ENCODE measurements around the gene UPF2.

DNA sequence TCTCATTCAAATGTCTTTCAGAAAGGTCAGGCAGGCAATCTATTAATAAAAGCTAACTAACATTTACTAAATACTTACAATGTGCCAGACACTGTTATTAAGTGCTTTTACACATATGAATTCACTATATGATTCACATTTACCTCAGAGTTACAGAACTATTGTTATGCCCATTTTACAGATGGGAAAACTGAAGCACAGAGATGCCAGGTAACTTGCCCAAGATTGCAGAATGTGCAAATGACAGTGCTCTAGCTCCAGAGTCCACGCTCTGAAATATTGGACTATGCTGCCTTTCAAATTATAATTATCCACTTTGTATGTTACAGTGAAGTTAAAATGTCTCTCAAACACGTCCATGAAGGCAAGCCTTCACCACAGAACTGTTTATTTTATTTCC lies 22.0 kb downstream of the UPF2 start:
- TF ChIP-seq, protein P1, sequence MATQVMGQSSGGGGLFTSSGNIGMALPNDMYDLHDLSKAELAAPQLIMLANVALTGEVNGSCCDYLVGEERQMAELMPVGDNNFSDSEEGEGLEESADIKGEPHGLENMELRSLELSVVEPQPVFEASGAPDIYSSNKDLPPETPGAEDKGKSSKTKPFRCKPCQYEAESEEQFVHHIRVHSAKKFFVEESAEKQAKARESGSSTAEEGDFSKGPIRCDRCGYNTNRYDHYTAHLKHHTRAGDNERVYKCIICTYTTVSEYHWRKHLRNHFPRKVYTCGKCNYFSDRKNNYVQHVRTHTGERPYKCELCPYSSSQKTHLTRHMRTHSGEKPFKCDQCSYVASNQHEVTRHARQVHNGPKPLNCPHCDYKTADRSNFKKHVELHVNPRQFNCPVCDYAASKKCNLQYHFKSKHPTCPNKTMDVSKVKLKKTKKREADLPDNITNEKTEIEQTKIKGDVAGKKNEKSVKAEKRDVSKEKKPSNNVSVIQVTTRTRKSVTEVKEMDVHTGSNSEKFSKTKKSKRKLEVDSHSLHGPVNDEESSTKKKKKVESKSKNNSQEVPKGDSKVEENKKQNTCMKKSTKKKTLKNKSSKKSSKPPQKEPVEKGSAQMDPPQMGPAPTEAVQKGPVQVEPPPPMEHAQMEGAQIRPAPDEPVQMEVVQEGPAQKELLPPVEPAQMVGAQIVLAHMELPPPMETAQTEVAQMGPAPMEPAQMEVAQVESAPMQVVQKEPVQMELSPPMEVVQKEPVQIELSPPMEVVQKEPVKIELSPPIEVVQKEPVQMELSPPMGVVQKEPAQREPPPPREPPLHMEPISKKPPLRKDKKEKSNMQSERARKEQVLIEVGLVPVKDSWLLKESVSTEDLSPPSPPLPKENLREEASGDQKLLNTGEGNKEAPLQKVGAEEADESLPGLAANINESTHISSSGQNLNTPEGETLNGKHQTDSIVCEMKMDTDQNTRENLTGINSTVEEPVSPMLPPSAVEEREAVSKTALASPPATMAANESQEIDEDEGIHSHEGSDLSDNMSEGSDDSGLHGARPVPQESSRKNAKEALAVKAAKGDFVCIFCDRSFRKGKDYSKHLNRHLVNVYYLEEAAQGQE (IDR thresholded peaks at IDR 0.05; ENCODE audit: insufficient read depth in 1 of 2, low read depth in 2 of 2, low read length in 2 of 2): no peak
- TF ChIP-seq TAF1 (IDR thresholded peaks at IDR 0.05; ENCODE audit: borderline replicate concordance, insufficient read depth, low read length): no peak
- TF ChIP-seq SIN3A (IDR thresholded peaks at IDR 0.05; ENCODE audit: borderline replicate concordance, insufficient read depth, low read length): no peak
- TF ChIP-seq FOXP2 (optimal IDR thresholded peaks at IDR 0.05; ENCODE audit: borderline replicate concordance, extremely low read depth, extremely low read length, insufficient read depth): no peak
- no peak for TF ChIP-seq POLR2AphosphoS5 (IDR thresholded peaks at IDR 0.05; ENCODE audit: low read depth, low read length)
